ENCODE results near the gene MAVS. TPM values are rescaled to one million over a fixed set of nuclear protein-coding genes. Genes with fewer than 3 reads are reported as not detected.

MAVS gene
- total and polyA plus RNA-seq, 9 of the 15 experiments (the other 6 are each of a cell fraction or from before 2014, with no cell fraction given), result 1.6 to 22.0 (median 11.3) TPM

DNA sequence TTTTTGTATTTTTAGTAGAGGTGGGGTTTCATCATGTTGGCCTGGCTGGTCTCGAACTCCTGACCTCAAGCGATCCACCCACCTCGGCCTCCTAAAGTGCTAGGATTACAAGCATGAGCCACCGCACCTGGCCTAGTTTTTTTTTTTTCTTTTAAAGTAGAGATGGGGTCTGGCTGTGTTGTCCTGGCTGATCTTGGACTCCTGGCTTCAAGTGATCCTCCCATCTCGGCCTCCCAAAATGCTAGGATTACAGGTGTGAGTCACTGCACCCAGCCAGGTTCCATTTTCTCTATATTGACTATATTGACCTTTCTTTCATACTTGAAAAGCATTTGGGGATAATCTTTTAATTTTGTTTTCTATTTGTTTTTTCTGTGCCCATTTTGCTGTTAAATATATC is 55.8 kb downstream of the MAVS start:
- no peak overlapping the region for H3K4me2 ChIP-seq (ENCODE audit: insufficient read depth, low read length)
- no peak overlapping the region for H3K27ac ChIP-seq (ENCODE audit: extremely low read depth, low read depth, low read length)
- ChIA-PET POLR2A (no interaction called here), CTCF (ENCODE audit: low intra/inter-chr PET ratio) (no interaction called here)
- H3K4me3 ChIP-seq, result no peak overlapping the region
- intact Hi-C loops (cut with micrococcal nuclease) (no loop called here), in situ Hi-C loops (cut with MboI) (no loop called here)
- H3K9me3 ChIP-seq (replicated peaks; ENCODE audit: control insufficient read depth, insufficient read depth, low read depth, low read length), result no peaks in the 10 kb centered on the region
- WGBS (ENCODE audit: insufficient coverage, low coverage, missing lambda C conversion rate), result 85% methylated on average over 5 of the region's 5 CpGs
- FAIRE-seq (no peak), DNase-seq (ENCODE audit: extremely low read depth in 1 of 4, low spot score in 3 of 4) (no peak), ATAC-seq (no peak)
- no peak overlapping the region for H3K9ac ChIP-seq (ENCODE audit: insufficient read depth in 1 of 2, low read depth in 2 of 2, low read length in 2 of 2)
- TF ChIP-seq PYGO2 (tag; IDR thresholded peaks at IDR 0.05) (no peak), RBM25 (IDR thresholded peaks at IDR 0.05; ENCODE audit: low read depth, low read length, severe bottlenecking) (peak; percentile 60), ZNF121 (CRISPR knock-in tag; conservative IDR thresholded peaks at IDR 0.05) (peak; percentile 97), SAFB2 (IDR thresholded peaks at IDR 0.05; ENCODE audit: borderline replicate concordance, low read depth, low read length, severe bottlenecking) (no peak), BCOR (IDR thresholded peaks at IDR 0.05) (peak; percentile 36; the same call in 1 of the 2 replicates)
- peaks cover 20% of the 10 kb centered on the region; the same call in 1 of the 3 replicates for H3K36me3 ChIP-seq (ENCODE audit: control insufficient read depth, insufficient read depth, low read length)
- H2AFZ ChIP-seq (ENCODE audit: low read depth, low read length), result no peak overlapping the region
- BruUV-seq (replicated peaks), result no TSS peak
- H3K79me2 ChIP-seq (ENCODE audit: control insufficient read depth, insufficient read depth, low read length), result peaks cover 98% of the 10 kb centered on the region
- H3K9me1 ChIP-seq (ENCODE audit: control insufficient read depth, insufficient read depth, low read length), result no peaks in the 10 kb centered on the region
- peaks cover 3 to 14% of the 10 kb centered on the region in 2 experiments; a peak in 3 of 5 replicates for H3K4me1 ChIP-seq (replicated peaks in 1 of 2; ENCODE audit: control insufficient read depth in 2 of 2, insufficient read depth in 2 of 2, low read length in 2 of 2)
- no peaks in the 10 kb centered on the region for H3K27me3 ChIP-seq (ENCODE audit: control insufficient read depth in 2 of 2, insufficient read depth in 2 of 2, low read length in 2 of 2)
- peaks cover 27% of the 10 kb centered on the region for H4K20me1 ChIP-seq (replicated peaks; ENCODE audit: control insufficient read depth, insufficient read depth, low read length)

DNA sequence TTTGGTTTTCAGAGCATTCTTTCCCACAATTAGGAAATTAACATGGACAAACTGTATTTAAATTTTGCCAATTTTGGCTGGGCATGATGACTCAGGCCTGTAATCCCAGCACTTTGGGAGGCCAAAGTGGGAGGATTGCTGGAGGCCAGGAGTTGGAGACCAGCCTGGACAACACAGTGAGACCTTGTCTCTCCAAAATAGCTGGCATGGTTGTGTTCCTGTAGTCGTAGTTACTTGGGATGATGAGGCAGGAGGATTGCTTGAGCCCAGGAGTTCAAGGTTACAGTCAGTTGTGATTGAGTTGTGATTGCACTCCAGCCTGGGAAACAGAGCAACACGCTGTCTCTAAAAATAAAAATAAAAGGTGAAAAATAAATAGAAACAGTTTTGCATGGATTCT is 57.6 kb downstream of the MAVS start:
- peaks cover 2 to 9% of the 10 kb centered on the region in 2 experiments; a peak in 3 of 5 replicates for H3K4me1 ChIP-seq (replicated peaks in 1 of 2; ENCODE audit: control insufficient read depth in 2 of 2, insufficient read depth in 2 of 2, low read length in 2 of 2)
- POLR2A ChIA-PET, result no interaction called here

More for the DNA sequence above, 57.6 kb downstream of the MAVS start:
- no peaks in the 10 kb centered on the region for H3K9me3 ChIP-seq (replicated peaks; ENCODE audit: control insufficient read depth, insufficient read depth, low read depth, low read length)
- H3K27me3 ChIP-seq (ENCODE audit: control insufficient read depth in 2 of 2, insufficient read depth in 2 of 2, low read length in 2 of 2), result no peaks in the 10 kb centered on the region
- BruUV-seq (replicated peaks), result no TSS peak
- 81% methylated on average over 2 of the region's 2 CpGs for WGBS (ENCODE audit: insufficient coverage, low coverage, missing lambda C conversion rate)
- H3K27ac ChIP-seq (ENCODE audit: extremely low read depth, low read depth, low read length), result no peak overlapping the region
- intact Hi-C loops (cut with micrococcal nuclease) (no loop called here), in situ Hi-C loops (cut with MboI) (no loop called here)
- ATAC-seq (no peak), DNase-seq (ENCODE audit: extremely low read depth in 1 of 4, low spot score in 3 of 4) (no peak), FAIRE-seq (no peak)
- H3K9me1 ChIP-seq (ENCODE audit: control insufficient read depth, insufficient read depth, low read length), result no peaks in the 10 kb centered on the region
- TF ChIP-seq SUPT5H (IDR thresholded peaks at IDR 0.05), result no peak
- peak; percentile 38; the same call in 1 of the 2 replicates for TF ChIP-seq ZNF121 (CRISPR knock-in tag; conservative IDR thresholded peaks at IDR 0.05)
- peaks cover 33% of the 10 kb centered on the region for H3K36me3 ChIP-seq (ENCODE audit: control insufficient read depth, insufficient read depth, low read length)
- H2AFZ ChIP-seq (ENCODE audit: low read depth, low read length), result no peak overlapping the region
- CTCF ChIA-PET (ENCODE audit: low intra/inter-chr PET ratio), result no interaction called here
- H3K4me3 ChIP-seq, result no peak overlapping the region
- H3K79me2 ChIP-seq (ENCODE audit: control insufficient read depth, insufficient read depth, low read length), result peaks cover 96% of the 10 kb centered on the region
- H3K4me2 ChIP-seq (ENCODE audit: insufficient read depth, low read length), result no peak overlapping the region
- H3K9ac ChIP-seq (ENCODE audit: insufficient read depth in 1 of 2, low read depth in 2 of 2, low read length in 2 of 2), result no peak overlapping the region
- H4K20me1 ChIP-seq (replicated peaks; ENCODE audit: control insufficient read depth, insufficient read depth, low read length), result peaks cover 21% of the 10 kb centered on the region
